ENCODE data around the gene MBNL2. TPM values are rescaled to one million over a fixed set of nuclear protein-coding genes. Genes with fewer than 3 reads are reported as not detected.

MBNL2 gene
- total and polyA plus RNA-seq, 2 of the 4 experiments (the other 2 are of a cell fraction), result 26.9 to 103 TPM

GRCh38 chr13:97242755-97243497, 20.8 kb downstream of the MBNL2 start:
- H3K23ac ChIP-seq (ENCODE audit: low read depth, low read length), result peak overlapping the region; percentile 5; the same call in 1 of the 2 replicates
- peaks cover 58% of the 10 kb centered on the region for H4K20me1 ChIP-seq (ENCODE audit: insufficient read depth, low read length)
- peaks cover 36% of the 10 kb centered on the region for H3K9me1 ChIP-seq (ENCODE audit: insufficient read depth, low read length)
- H3K56ac ChIP-seq (ENCODE audit: extremely low read depth, insufficient read depth, low read length), result no peak overlapping the region
- peak overlapping the region; percentile 49; the same call in 1 of the 2 replicates for H3K4me2 ChIP-seq (ENCODE audit: low read depth, low read length)
- no peak overlapping the region for H3K9ac ChIP-seq (ENCODE audit: low read depth, low read length)
- ChIA-PET POLR2A (ENCODE audit: unreplicated experiment) (no interaction called here), CTCF (no interaction called here)
- H4K8ac ChIP-seq (ENCODE audit: low read depth in 2 of 2, low read length in 2 of 2), result no peak overlapping the region
- WGBS, 2 experiments (ENCODE audit: extremely low coverage in 2 of 2, insufficient read length in 1 of 2), result no CpG with 5 or more reads among the region's 13 CpGs
- DNase-seq, result no peak
- no peak overlapping the region for H3K27ac ChIP-seq (ENCODE audit: insufficient read depth, low read length)
- H2AFZ ChIP-seq (replicated peaks; ENCODE audit: low read length, poor library complexity), result no peak overlapping the region
- in situ Hi-C loops (cut with MboI; ENCODE audit: low sequenced_read_pairs) (no loop called here), intact Hi-C loops (cut with micrococcal nuclease) (no loop called here), dilution Hi-C loops (cut with HindIII; ENCODE audit: low sequenced_read_pairs, unreplicated experiment) (no loop called here)
- 0 out of 2 replicates have a peak overlapping the region, but pooled peaks have one; percentile 4 for H2BK120ac ChIP-seq (ENCODE audit: low read depth, low read length)
- no peak overlapping the region for H2BK20ac ChIP-seq (ENCODE audit: low read depth, low read length)
- H3K18ac ChIP-seq (ENCODE audit: low read depth, low read length), result no peak overlapping the region
- H3K79me1 ChIP-seq (ENCODE audit: low read depth in 1 of 2, low read length in 2 of 2), result peaks cover 27 to 73% of the 10 kb centered on the region in 2 experiments
- H3K4me3 ChIP-seq (ENCODE audit: insufficient read depth, low read depth, low read length), result no peak overlapping the region
- H4K91ac ChIP-seq (ENCODE audit: insufficient read depth, low read depth, low read length), result no peak overlapping the region
- ATAC-seq (ENCODE audit: low read depth), result no peak
- TF ChIP-seq RCOR1 (IDR thresholded peaks at IDR 0.05; ENCODE audit: insufficient replicate concordance, low read length) (no peak), RAD21 (IDR thresholded peaks at IDR 0.05; ENCODE audit: low read length) (no peak), CHD1 (IDR thresholded peaks at IDR 0.05; ENCODE audit: low read depth, low read length) (no peak), POLR2A (IDR thresholded peaks at IDR 0.05; ENCODE audit: low read depth, low read length) (no peak), CTCF (conservative IDR thresholded peaks at IDR 0.05; ENCODE audit: low read depth, low read length) (no peak), RFX5 (IDR thresholded peaks at IDR 0.05; ENCODE audit: low read depth, low read length) (no peak)
- no peak overlapping the region; the same call in 1 of the 2 replicates for H3K4ac ChIP-seq (ENCODE audit: low read depth, low read length)
- no TSS peak for BruUV-seq (replicated peaks)
- no peak overlapping the region; the same call in 1 of the 2 replicates for H3K14ac ChIP-seq (replicated peaks; ENCODE audit: low read depth, low read length)
- peaks cover 9% of the 10 kb centered on the region for H3K36me3 ChIP-seq (ENCODE audit: control insufficient read depth, insufficient read depth, low read length)
- no peaks in the 10 kb centered on the region for H3K9me3 ChIP-seq (ENCODE audit: control insufficient read depth, insufficient read depth, low read length)
- H3K4me1 ChIP-seq (ENCODE audit: control insufficient read depth, insufficient read depth, low read length), result peaks cover 27% of the 10 kb centered on the region
- no peak overlapping the region for H2BK15ac ChIP-seq (ENCODE audit: low read depth, low read length)
- no peak overlapping the region for H4K5ac ChIP-seq (ENCODE audit: low read depth, low read length)
- no peaks in the 10 kb centered on the region for H3K27me3 ChIP-seq (ENCODE audit: control insufficient read depth, insufficient read depth, low read length)
- H2BK5ac ChIP-seq (ENCODE audit: low read depth, low read length, poor library complexity, severe bottlenecking), result no peak overlapping the region
- no peak overlapping the region; the same call in 1 of the 2 replicates for H2AK5ac ChIP-seq (ENCODE audit: low read depth, low read length)
- H2AK9ac ChIP-seq (replicated peaks; ENCODE audit: low read depth, low read length, poor library complexity), result no peak overlapping the region

Data from IMR-90 (cell line).